H1 (cell line): ENCODE data around the gene LYPD6B. TPM values are rescaled to one million over a fixed set of nuclear protein-coding genes. Genes with fewer than 3 reads are reported as not detected.

Source experiments
- CEBPB ChIP-seq: IDR thresholded peaks from 2 replicates; pipeline ENCODE4 v1.6.1; 2012; ENCODE audit warnings: low read depth, low read length
- EP300 ChIP-seq, 2 experiments: IDR thresholded peaks; 1 replicate in 1 of 2; 2 replicates in 1 of 2; pipeline ENCODE4 v1.6.1; 2011 to 2012; ENCODE audit warnings: low read depth in 2 of 2, low read length in 2 of 2, mild to moderate bottlenecking in 2 of 2, borderline replicate concordance in 1 of 2, inconsistent platforms in 1 of 2, moderate library complexity in 1 of 2
- RFX5 ChIP-seq: IDR thresholded peaks from 2 replicates; pipeline ENCODE4 v1.6.1; 2011; ENCODE audit warnings: low read depth, low read length, improper control_type of control experiment, borderline replicate concordance
- SP2 ChIP-seq: IDR thresholded peaks from 2 replicates; pipeline ENCODE4 v1.6.1; 2012; ENCODE audit warnings: mild to moderate bottlenecking, low read length, inconsistent platforms
- polyA plus RNA-seq, 7 experiments: library from polyadenylated mRNA; depleted of rRNA in 3 of 7; stranded (reverse) in 5 of 7; unstranded in 2 of 7; fragments of >200 nt in 5 of 7; fragments of 200-250 nt in 2 of 7; gene quantifications; 1 replicate in 5 of 7; 2 replicates in 1 of 7; 4 replicates in 1 of 7; pipeline versions ENCODE4 v1.2.1 to v1.2.3, GENCODE V29; 2011 to 2013; ENCODE audit warnings: missing spikeins in 2 of 7, mixed read lengths in 2 of 7
- total RNA-seq: library from RNA; stranded (reverse); fragmentation: NEBNext Ultra II Directional; extraction: Animal tissue kit (Norgen Biotek cat#: 25700); gene quantifications from 2 replicates; pipeline ENCODE4 v1.2.1, GENCODE V29; 2021
- TF ChIP-seq, protein P1 (sequence below): IDR thresholded peaks from 2 replicates; pipeline ENCODE4 v1.6.1; 2012; ENCODE audit warnings: low read length, inconsistent platforms

LYPD6B gene
- total and polyA plus RNA-seq, 2 of the 8 experiments (the other 6 are each of a cell fraction or from before 2014, with no cell fraction given) = 2.2 to 3.5 TPM

DNA sequence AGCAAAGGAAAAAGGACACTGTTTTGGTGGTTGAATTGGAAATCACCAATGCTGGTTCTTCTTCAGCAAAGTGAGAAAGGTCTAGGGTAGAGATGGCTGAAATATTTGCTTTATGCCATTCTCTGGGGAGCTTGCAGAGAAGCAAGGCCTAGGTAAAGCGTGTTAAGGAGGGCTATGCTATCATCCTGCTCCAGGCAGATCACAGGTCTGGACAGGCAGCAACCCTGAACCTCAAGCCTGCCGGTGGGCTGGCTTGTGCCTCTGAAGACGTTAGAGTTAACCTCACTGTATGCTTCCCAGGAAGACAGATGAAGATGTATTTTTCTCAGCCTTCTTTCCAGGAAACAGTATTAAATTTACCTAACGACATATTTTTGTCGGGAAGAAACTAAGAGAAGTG, 153.4 kb downstream of the LYPD6B start (continued):
- TF ChIP-seq, protein P1, sequence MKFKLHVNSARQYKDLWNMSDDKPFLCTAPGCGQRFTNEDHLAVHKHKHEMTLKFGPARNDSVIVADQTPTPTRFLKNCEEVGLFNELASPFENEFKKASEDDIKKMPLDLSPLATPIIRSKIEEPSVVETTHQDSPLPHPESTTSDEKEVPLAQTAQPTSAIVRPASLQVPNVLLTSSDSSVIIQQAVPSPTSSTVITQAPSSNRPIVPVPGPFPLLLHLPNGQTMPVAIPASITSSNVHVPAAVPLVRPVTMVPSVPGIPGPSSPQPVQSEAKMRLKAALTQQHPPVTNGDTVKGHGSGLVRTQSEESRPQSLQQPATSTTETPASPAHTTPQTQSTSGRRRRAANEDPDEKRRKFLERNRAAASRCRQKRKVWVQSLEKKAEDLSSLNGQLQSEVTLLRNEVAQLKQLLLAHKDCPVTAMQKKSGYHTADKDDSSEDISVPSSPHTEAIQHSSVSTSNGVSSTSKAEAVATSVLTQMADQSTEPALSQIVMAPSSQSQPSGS = no peak
- no peak for TF ChIP-seq SP2
- TF ChIP-seq RFX5 = no peak
- TF ChIP-seq EP300 (IDR thresholded peaks at IDR 0.05; ENCODE audit: borderline replicate concordance in 1 of 2, low read depth in 2 of 2, low read length in 2 of 2) = no peak
- TF ChIP-seq CEBPB = no peak
